GDM1 (cell line): ENCODE results near the gene RPS6KA5.
"Not testable (repeated sequence)": the region's sequence is repeated elsewhere in the genome, so short reads cannot be mapped to it uniquely, and the experiment has no call there.

Experiments used
- DNase-seq: peaks from one replicate; lab custom pipeline; 2025; lab: John Stamatoyannopoulos, UW

The RPS6KA5 gene

DNA sequence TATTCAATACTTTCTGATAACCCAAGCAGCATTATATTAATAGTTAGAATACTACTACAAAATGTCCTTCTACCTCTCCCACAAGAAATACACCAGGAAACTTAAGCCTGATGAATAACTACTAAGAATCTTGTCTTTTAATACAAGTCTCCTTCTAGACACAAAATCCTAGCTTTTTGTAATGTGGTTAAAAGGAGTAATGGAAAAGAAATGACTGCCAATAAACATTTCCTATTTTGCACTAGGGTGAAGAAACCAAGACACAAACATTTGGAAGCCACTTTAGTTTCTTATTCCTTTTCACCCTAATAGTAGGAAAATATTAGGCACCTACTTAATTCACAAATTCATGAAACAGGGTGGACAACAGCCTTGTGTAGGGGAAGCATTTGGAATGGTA lies 192.9 kb downstream of the RPS6KA5 start:
- DNase-seq: no peak

- DNase-seq: no peak
Measured at GRCh38 chr14:90866833-90867232, 193.6 kb downstream of the RPS6KA5 start.

DNA sequence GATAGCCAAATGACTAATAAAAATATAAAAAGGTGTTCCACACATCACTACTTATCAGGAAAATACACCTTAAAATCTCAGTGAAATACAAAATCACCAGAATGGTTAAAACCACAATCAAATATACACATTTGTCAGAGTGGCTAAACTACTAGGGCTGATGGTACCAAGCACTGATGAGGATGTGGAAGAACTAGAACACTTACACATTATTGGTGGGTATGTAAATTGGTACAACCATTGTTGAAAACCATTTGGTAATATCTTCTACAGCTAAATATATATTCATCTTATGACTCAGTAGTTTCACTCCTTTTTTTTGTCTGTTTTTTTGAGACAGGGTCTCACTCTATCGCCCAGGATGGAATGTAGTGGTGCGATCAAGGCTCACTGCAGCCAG lies 195.7 kb downstream of the RPS6KA5 start:
- no peak for DNase-seq

- no peak for DNase-seq
Measured at GRCh38 chr14:90858511-90858910, 201.9 kb downstream of the RPS6KA5 start.

- DNase-seq: no peak
Measured at GRCh38 chr14:90857866-90858265, 202.6 kb downstream of the RPS6KA5 start.

DNA sequence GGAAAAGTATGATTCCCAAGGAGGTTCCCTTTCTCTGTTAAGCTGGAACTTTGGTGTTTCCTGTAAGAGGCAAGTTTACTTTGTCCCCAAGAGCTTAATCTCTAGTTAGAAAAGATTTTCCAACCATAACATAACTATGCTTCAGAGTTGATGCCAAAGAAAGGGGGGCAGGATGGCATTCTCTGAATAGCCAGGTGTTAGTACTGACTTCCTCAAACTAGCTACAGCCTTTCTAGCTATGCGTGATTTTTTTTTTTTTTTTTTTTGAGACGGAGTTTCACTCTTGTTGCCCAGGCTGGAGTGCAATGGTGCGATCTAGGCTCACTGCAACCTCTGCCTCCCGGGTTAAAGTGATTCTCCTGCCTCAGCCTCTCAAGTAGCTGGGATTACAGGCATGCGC lies 204.3 kb downstream of the RPS6KA5 start:
- not testable (repeated sequence) for DNase-seq

- DNase-seq: no peak
Measured at GRCh38 chr14:90853116-90853515, 207.3 kb downstream of the RPS6KA5 start.

DNA sequence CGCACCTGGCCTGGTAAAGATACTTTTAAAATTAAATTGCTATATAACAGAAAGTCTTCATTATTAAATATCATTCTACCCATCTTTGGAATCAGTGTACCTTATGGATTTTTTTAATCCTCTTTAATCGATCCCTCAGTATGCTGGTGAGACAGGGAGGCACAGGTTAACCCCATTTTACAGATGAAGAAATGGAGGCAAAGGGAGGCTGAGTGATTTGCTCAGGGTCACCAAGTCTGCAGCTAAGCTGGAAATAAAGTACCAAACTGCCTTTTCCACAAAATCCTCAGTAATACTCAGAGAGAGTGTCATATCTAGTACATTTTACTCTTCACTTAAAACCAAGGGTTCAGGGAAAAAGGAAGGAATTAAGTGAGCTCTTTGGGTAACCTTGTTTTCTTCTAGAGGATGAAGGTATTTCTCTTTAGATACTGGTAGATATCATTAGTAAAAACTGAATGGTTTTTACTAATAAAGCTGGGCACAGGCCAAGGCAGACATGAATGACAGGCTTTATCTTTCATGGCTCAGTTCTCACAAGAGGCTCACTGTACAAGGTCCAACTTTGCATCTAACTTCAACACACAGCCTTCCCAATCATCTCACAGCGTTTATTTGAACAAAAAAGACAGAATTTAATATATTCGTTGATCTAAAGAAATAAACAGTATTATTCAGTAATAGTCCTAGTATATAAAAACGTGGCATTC lies 209.0 kb downstream of the RPS6KA5 start:
- DNase-seq: no peak

GRCh38 chr14:90850487-90850886 lies 210.0 kb downstream of the RPS6KA5 start:
- DNase-seq: no peak

DNA sequence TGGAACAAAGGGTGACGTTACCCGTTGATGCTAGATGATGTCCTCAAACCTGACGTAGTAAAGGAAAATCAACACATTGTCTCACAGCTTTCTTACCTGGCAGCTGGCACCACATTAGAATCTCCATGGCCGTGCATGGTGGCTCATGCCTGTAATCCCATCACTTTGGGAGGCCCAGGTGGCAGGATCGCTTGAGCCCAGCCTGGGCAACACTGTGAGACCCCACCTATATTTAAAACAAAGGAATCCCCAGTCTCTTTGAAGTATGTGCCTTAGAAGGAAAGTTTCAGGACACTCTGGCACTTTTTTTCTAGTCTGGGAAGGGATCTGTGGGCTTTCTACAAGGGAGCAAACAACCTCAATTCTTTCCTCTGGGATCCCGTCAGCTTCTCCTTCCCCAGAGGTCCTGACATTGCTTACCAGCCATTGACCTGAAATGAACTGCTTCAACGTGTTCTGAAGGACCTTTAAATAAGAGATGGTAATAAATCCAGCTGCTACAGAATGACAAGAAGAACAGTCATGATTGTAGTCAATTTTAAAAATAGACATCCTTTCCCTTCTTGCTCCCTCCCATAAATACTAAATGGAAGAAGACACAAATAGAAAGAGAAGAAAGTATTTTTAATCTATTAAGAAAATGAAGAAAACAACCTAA lies 210.5 kb downstream of the RPS6KA5 start:
- no peak for DNase-seq

DNA sequence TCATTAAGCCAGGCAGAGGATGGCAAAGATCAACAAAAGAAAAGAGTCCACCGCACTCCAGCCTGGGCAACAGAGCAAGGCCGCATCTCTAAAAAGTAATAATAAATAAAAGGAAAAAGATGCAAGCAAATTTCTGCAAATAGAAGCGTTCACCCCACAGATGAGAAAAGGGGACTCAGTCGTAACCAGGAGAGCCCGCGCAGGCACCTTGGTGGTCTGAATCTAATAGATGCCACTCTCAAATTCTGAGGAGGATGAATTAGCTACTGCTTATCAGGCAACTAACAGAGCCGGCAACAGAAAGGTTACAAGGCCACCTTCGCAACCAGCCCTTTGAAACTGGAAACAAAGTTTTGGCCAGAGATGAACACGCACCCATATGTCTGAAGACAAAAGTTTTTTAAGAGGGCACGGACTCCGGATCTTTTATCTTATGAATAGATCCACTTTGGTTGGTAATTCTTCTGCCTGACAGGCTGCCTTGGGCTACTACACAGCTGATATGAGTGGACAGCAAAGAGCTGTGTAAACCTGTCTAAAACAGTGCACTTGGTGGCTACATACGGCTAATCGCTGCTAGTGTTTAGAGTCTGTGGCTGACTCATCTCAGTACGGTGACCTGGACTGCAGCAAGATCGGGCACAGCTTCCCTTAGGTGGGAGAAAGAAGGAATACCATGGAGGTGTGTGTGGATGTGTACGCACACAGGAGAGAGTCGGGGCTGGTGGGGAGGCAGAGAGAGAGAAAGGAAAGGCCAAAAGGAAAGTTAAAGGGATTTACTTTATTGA lies 211.3 kb downstream of the RPS6KA5 start:
- no peak for DNase-seq

DNA sequence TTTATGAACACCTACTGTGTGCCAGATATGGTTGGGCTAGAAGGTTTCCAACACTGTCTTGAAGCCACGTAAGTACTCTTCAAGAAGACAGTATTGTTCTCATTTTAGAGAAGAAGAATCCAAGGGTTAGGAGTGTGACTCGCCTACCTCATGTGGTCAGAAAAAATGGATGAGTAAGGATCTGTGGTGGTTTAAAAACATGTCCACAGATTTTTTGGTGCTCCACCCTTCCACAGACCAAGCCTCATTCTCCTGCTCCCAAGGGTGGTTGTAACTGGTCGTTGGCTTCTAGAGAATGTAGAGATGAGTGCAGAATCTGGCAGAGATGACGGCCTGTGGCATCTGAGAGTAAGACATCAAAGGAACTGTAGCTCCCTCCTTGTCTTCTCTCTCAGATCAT lies 213.9 kb downstream of the RPS6KA5 start:
- DNase-seq: no peak

- no peak for DNase-seq
Measured at GRCh38 chr14:90844321-90844720, 216.1 kb downstream of the RPS6KA5 start.

GRCh38 chr14:90842726-90843125 lies 217.7 kb downstream of the RPS6KA5 start:
- no peak for DNase-seq

GRCh38 chr14:90840667-90841066 lies 219.8 kb downstream of the RPS6KA5 start:
- DNase-seq: not testable (repeated sequence)

- DNase-seq: no peak
Measured at GRCh38 chr14:90839889-90840266, 220.6 kb downstream of the RPS6KA5 start.

- DNase-seq: no peak
Measured at GRCh38 chr14:90839024-90839888, 221.2 kb downstream of the RPS6KA5 start.

DNA sequence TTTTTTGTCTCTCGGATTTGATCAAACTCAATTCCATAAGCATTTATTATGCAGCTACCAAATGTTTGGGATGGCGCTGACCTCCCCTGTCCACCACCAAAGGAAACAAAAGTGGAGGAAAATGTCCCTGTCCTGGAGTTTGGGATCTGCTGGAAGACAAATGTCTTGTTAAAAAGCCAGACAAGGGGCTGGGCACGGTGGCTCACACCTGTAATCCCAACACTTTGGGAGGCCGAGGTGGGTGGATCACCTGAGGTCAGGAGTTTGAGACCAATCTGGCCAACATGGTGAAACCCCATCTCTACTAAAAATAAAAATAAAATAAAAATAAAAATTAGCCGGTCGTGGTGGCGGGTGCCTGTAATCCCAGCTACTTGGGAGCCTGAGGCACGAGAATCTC lies 221.9 kb downstream of the RPS6KA5 start:
- not testable (repeated sequence) for DNase-seq

DNA sequence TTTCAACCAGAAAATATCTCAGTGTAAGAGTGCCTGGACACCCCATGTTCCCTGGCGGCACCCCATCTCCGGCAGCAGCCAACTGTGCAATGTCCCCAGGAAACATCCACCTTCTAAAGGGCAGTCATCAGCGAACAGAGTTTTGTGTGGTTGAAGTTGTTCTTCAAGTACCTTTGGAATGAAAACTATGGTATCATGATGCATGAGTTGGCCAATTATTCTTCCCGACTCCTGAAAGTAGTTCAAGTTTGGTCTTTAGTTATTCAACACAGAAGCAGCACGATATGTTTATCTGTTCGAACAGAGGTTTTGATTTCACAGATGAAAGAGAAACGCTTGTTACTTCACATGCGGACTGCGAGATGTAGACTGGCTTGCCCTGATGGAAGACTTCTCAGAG lies 223.1 kb downstream of the RPS6KA5 start:
- DNase-seq: no peak

- no peak for DNase-seq
Measured at GRCh38 chr14:90836692-90837063, 223.8 kb downstream of the RPS6KA5 start.

GRCh38 chr14:90831821-90832220 lies 228.6 kb downstream of the RPS6KA5 start:
- DNase-seq: no peak
